Subcutaneous adipose tissue (tissue), 4 donors: ENCODE measurements around the gene CITED2. TPM values are rescaled to one million over a fixed set of nuclear protein-coding genes. Genes with fewer than 3 reads are reported as not detected.

Experiments used
- CTCF ChIP-seq: fragments of 450-650 bp; IDR thresholded peaks from one replicate; pipeline ENCODE4 v1.5.1; 2016; ENCODE audit warnings: low read depth, mild to moderate bottlenecking, control low read depth, antibody characterized with exemption, moderate library complexity
- total RNA-seq, 4 donors: library from RNA; depleted of rRNA; stranded (reverse); fragments of >200 nt; gene quantifications; one replicate each; pipeline ENCODE4 v1.1.0, GENCODE V29; 2016

Gene CITED2
- total RNA-seq, 4 donors from 2014 or later, result 117 to 273 (median 201) TPM

GRCh38 chr6:139334806-139335446 lies 39.5 kb downstream of the CITED2 start:
- no peak for TF ChIP-seq CTCF

- TF ChIP-seq CTCF, result no peak
Measured at GRCh38 chr6:139330826-139331500, 43.5 kb downstream of the CITED2 start.

GRCh38 chr6:139330306-139330705 lies 44.1 kb downstream of the CITED2 start:
- no peak for TF ChIP-seq CTCF

- TF ChIP-seq CTCF, result no peak
Measured at GRCh38 chr6:139329224-139329623, 45.2 kb downstream of the CITED2 start.

GRCh38 chr6:139327038-139327437 lies 47.4 kb downstream of the CITED2 start:
- TF ChIP-seq CTCF, result no peak

GRCh38 chr6:139325686-139326085 lies 48.8 kb downstream of the CITED2 start:
- no peak for TF ChIP-seq CTCF

- no peak for TF ChIP-seq CTCF
Measured at GRCh38 chr6:139325125-139325524, 49.3 kb downstream of the CITED2 start.
